Hepatocyte (in vitro differentiated cells): ENCODE measurements around the gene MRPL19. TPM values are rescaled to one million over a fixed set of nuclear protein-coding genes. Genes with fewer than 3 reads are reported as not detected.

ENCODE experiments used
- DNase-seq: peaks from one replicate; pipeline ENCODE4 v3.0.0-alpha.2; 2016; ENCODE audit warnings: low spot score
- H2AFZ ChIP-seq: fragments of 200-600 bp; sonication (generic); 2 replicates; pipeline ENCODE4 v1.6.0; 2016; ENCODE audit warnings: antibody characterized with exemption, mild to moderate bottlenecking
- H3K27ac ChIP-seq: fragments of 200-600 bp; sonication (generic); 2 replicates; pipeline ENCODE4 v1.5.1; 2016; ENCODE audit warnings: mild to moderate bottlenecking
- H3K27me3 ChIP-seq: fragments of 200-600 bp; sonication (generic); 2 replicates; pipeline ENCODE4 v1.6.1; 2016
- H3K36me3 ChIP-seq: fragments of 200-600 bp; sonication (generic); replicated peaks from 2 replicates; pipeline ENCODE4 v1.5.1; 2016; ENCODE audit warnings: low read depth; ENCODE audit not compliant: insufficient read depth
- H3K4me1 ChIP-seq: fragments of 200-600 bp; sonication (generic); 2 replicates; pipeline ENCODE4 v1.5.1; 2016; ENCODE audit warnings: mild to moderate bottlenecking, moderate library complexity; ENCODE audit not compliant: insufficient read depth
- H3K4me2 ChIP-seq: fragments of 200-600 bp; sonication (generic); 2 replicates; pipeline ENCODE4 v1.6.0; 2016
- H3K4me3 ChIP-seq: fragments of 200-600 bp; sonication (generic); 2 replicates; pipeline ENCODE4 v1.5.1; 2016; ENCODE audit warnings: mild to moderate bottlenecking
- H3K79me2 ChIP-seq: fragments of 200-600 bp; sonication (generic); 2 replicates; pipeline ENCODE4 v1.6.0; 2017; ENCODE audit warnings: mild to moderate bottlenecking
- H3K9me2 ChIP-seq: fragments of 200-600 bp; sonication (generic); replicated peaks from 2 replicates; pipeline ENCODE4 v1.6.0; 2017; ENCODE audit warnings: mild to moderate bottlenecking; ENCODE audit not compliant: insufficient read depth
- H3K9me3 ChIP-seq: fragments of 200-600 bp; sonication (generic); 2 replicates; pipeline ENCODE4 v1.5.1; 2016; ENCODE audit warnings: low read depth, mild to moderate bottlenecking
- H4K20me1 ChIP-seq: fragments of 200-600 bp; sonication (generic); 2 replicates; pipeline ENCODE4 v1.6.0; 2016; ENCODE audit warnings: mild to moderate bottlenecking; ENCODE audit not compliant: insufficient read depth, poor library complexity, severe bottlenecking
- CTCF ChIP-seq: fragments of 200-600 bp; sonication (generic); IDR thresholded peaks from 2 replicates; pipeline ENCODE4 v1.5.1; 2016; ENCODE audit warnings: antibody characterized with exemption, mild to moderate bottlenecking; ENCODE audit not compliant: poor library complexity
- EZH2 ChIP-seq: fragments of 200-600 bp; sonication (generic); IDR thresholded peaks from 2 replicates; pipeline ENCODE4 v1.6.1; 2016; ENCODE audit warnings: antibody characterized with exemption, mild to moderate bottlenecking, borderline replicate concordance
- EZH2phosphoT487 ChIP-seq: fragments of 200-600 bp; sonication (generic); IDR thresholded peaks from one replicate; pipeline ENCODE4 v1.6.1; 2018; ENCODE audit warnings: antibody characterized with exemption, mild to moderate bottlenecking, low read depth, moderate library complexity; ENCODE audit not compliant: unreplicated experiment, severe bottlenecking
- WGBS: methylation state at CpG from one replicate; pipeline ENCODE4 v1.1.6; 2016; ENCODE audit warnings: low lambda C conversion rate; ENCODE audit errors: missing lambda C conversion rate; 5-methylcytosine and 5-hydroxymethylcytosine counted together
- polyA plus RNA-seq: library from polyadenylated mRNA; unstranded; fragments of >200 nt; fragmentation: Nextera tagmentation; extraction: Ambion mirVana; gene quantifications from 2 replicates; pipeline ENCODE4 v1.2.1, GENCODE V29; 2016
- total RNA-seq: library from RNA; depleted of rRNA; stranded (reverse); fragments of >200 nt; gene quantifications from 2 replicates; pipeline ENCODE4 v1.2.3, GENCODE V29; 2014

MRPL19 gene
- total and polyA plus RNA-seq, 2 experiments from 2014 or later, result 47.9 to 68.7 TPM

- WGBS, result 65% methylated on average over 2 of the region's 2 CpGs
- H3K9me2 ChIP-seq, result no peaks in the 10 kb centered on the region
Measured at GRCh38 chr2:75622500-75622899, 24.1 kb upstream of the MRPL19 start.

GRCh38 chr2:75622929-75623328 is 23.7 kb upstream of the MRPL19 start:
- no peaks in the 10 kb centered on the region for H3K79me2 ChIP-seq
- H3K4me3 ChIP-seq, result no peak overlapping the region
- no peaks in the 10 kb centered on the region for H3K9me3 ChIP-seq
- TF ChIP-seq EZH2phosphoT487 (no peak), EZH2 (no peak), CTCF (no peak)
- no peak overlapping the region for H2AFZ ChIP-seq
- no peaks in the 10 kb centered on the region for H3K9me2 ChIP-seq
- 77% methylated on average over 3 of the region's 3 CpGs for WGBS
- no peak for DNase-seq
- H3K27ac ChIP-seq, result no peak overlapping the region
- H4K20me1 ChIP-seq, result no peaks in the 10 kb centered on the region
- H3K4me2 ChIP-seq, result no peak overlapping the region
- no peaks in the 10 kb centered on the region for H3K4me1 ChIP-seq
- no peaks in the 10 kb centered on the region for H3K36me3 ChIP-seq
- no peaks in the 10 kb centered on the region for H3K27me3 ChIP-seq

More at GRCh38 chr2:75622500-75622899, 24.1 kb upstream of the MRPL19 start:
- H3K4me1 ChIP-seq, result no peaks in the 10 kb centered on the region
- H3K9me3 ChIP-seq, result no peaks in the 10 kb centered on the region
- no peaks in the 10 kb centered on the region for H3K79me2 ChIP-seq
- TF ChIP-seq EZH2phosphoT487, result no peak
- TF ChIP-seq CTCF, result no peak
- no peak for TF ChIP-seq EZH2
- H3K4me3 ChIP-seq, result no peak overlapping the region
- no peak overlapping the region for H3K4me2 ChIP-seq
- H4K20me1 ChIP-seq, result no peaks in the 10 kb centered on the region
- H3K36me3 ChIP-seq, result no peaks in the 10 kb centered on the region
- H2AFZ ChIP-seq, result no peak overlapping the region
- H3K27ac ChIP-seq, result no peak overlapping the region
- H3K27me3 ChIP-seq, result no peaks in the 10 kb centered on the region
- no peak for DNase-seq

- peak; percentile 98 for TF ChIP-seq CTCF
- no peak for TF ChIP-seq EZH2phosphoT487
- H3K4me1 ChIP-seq, result no peaks in the 10 kb centered on the region
- H3K79me2 ChIP-seq, result no peaks in the 10 kb centered on the region
- H3K4me2 ChIP-seq, result peak overlapping the region; percentile 4
- no peaks in the 10 kb centered on the region for H3K9me2 ChIP-seq
- H3K27me3 ChIP-seq, result no peaks in the 10 kb centered on the region
- H2AFZ ChIP-seq, result no peak overlapping the region
- no peak overlapping the region for H3K27ac ChIP-seq
- DNase-seq, result peak; percentile 90
- H3K4me3 ChIP-seq, result no peak overlapping the region
- no peaks in the 10 kb centered on the region for H3K9me3 ChIP-seq
- WGBS, result 4% methylated on average over 4 of the region's 4 CpGs
- H3K36me3 ChIP-seq, result no peaks in the 10 kb centered on the region
- no peaks in the 10 kb centered on the region for H4K20me1 ChIP-seq
Measured at GRCh38 chr2:75627902-75628504, 18.6 kb upstream of the MRPL19 start.
